GM12872 (cell line): Measurements from ENCODE around the gene PCYT1A.

Experiments used
- CTCF ChIP-seq: IDR thresholded peaks from 3 replicates; pipeline ENCODE4 v1.5.1; 2011; ENCODE audit warnings: low read depth, mild to moderate bottlenecking, low read length, moderate library complexity; ENCODE audit not compliant: insufficient read depth

PCYT1A gene

DNA sequence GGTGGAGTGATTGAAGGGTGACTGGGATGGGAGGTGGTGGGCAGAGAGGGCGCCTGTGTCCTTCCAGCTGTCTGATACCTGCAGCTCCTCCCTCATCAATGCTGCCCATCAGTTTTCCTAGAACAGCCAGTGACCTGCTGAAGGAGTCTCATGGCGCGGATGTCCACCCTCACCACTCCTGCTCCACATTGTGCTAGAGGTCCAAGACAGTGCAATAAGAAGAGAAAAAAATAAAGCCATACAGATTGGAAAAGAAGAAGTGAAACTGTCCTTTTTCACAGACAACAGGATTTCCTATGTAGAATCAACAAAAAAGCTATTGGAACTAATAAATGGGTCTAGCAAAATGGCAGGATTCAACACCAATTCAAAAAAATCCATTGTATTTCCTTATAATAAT lies 83.7 kb downstream of the PCYT1A start:
- TF ChIP-seq CTCF, result no peak

DNA sequence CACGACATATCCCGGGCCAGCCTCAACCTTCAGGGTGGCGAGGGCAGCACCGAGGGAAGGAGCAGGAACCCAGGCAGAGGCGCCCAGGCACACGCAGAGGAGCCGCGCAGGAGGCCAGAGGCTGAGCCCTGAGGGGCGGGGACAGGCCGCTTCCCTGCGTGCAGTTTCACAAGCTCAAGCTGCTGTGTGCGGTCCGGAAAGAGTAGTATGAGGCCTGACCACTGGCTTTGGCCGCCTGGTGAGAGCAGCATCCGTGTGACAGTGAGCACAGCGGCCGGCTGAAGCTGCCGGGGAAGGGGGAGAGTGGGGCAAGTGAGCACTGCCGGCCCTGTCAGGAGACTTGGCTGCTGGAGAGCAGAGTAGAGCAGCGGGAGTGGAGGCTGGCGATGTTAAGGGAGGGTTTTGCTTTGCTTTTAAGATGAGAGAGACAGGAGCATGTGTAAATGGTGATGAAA lies 85.0 kb downstream of the PCYT1A start:
- no peak for TF ChIP-seq CTCF

DNA sequence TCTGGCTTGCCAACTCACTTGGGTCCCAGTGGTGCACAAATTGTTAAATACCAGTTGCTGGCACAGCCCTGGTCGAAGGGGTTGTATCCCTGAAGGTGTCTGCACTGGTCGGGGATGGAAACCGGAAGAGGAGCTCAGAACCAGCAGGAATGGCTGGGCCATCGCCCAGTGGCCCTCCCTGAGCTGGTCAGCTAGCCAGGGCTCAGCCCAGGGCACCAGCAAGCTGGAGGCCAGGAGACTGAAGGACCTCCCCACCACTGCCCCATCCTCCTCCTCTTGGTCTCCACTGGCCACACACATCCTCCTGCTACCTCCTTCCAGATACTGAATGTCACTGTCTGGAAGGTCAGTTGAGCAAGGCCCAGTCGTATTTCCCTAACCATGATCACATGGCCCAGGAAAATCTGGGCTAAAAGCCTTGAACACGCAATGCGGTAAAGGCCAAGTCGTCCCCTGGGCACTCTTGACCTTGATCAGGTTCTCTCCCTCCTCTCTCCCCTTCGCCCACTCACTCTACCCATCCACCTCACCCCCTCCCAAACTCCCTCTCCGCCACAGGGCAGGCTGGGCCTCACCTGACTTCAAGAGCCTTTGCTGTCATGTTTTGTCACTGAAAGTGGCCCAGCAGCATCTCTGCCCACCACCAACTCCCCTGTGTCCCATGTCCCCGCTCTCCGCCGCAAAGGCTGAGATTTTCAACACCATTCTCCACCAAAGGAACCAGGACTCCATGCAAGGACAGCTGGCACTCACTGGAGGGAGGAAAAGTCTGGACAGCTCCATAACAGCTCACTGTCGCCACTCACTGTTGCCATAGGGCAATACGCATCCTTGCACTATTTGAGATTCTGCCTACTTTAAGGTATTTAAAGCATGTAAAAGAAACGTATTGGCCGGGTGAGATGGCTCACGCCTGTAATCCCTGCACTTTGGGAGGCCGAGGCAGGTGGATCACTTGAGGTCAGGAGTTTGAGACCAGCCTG lies 88.5 kb downstream of the PCYT1A start:
- TF ChIP-seq CTCF, result peak; percentile 32; the same call in 2 of the 3 replicates

- no peak for TF ChIP-seq CTCF
Observed at GRCh38 chr3:196198081-196198675, 89.3 kb downstream of the PCYT1A start.

- TF ChIP-seq CTCF, result no peak
Observed at GRCh38 chr3:196197524-196197923, 90.0 kb downstream of the PCYT1A start.

- no peak for TF ChIP-seq CTCF
Observed at GRCh38 chr3:196195664-196196265, 91.8 kb downstream of the PCYT1A start.

- no peak for TF ChIP-seq CTCF
Observed at GRCh38 chr3:196194542-196194915, 93.0 kb downstream of the PCYT1A start.
